IMR-90 (cell line): ENCODE data around the gene AOC2. TPM values are rescaled to one million over a fixed set of nuclear protein-coding genes. Genes with fewer than 3 reads are reported as not detected.

Experiments used
- ATAC-seq: fragments of 200-7000 bp; cut with Tn5 transposase; 2 replicates; pipeline ENCODE4 v1.9.1; 2020; ENCODE audit warnings: low read depth, mild to moderate bottlenecking, moderate library complexity
- BruUV-seq: library from RNA; stranded (reverse); fragments of 400-500 nt; replicated peaks from 2 replicates; lab custom pipeline; 2021; lab: Mats Ljungman, UMichigan
- CTCF ChIA-PET: fragments of 300-600 bp; formaldehyde crosslinking; extraction: SDS; loops from one replicate; lab custom pipeline; 2021; ENCODE audit warnings: antibody characterized with exemption; lab: Yijun Ruan, JAX
- POLR2A ChIA-PET: fragments of 300-600 bp; sonication (Branson Sonifier 250); formaldehyde crosslinking; loops from one replicate; lab custom pipeline; 2022; ENCODE audit warnings: antibody characterized with exemption; ENCODE audit not compliant: unreplicated experiment; lab: Charles Lee
- DNase-seq: peaks from one replicate; pipeline ENCODE4 v3.0.0; 2013
- H2AFZ ChIP-seq: replicated peaks from 2 replicates; pipeline ENCODE3; 2013; ENCODE audit warnings: low read length, mild to moderate bottlenecking; ENCODE audit not compliant: poor library complexity
- H2AK5ac ChIP-seq: 2 replicates; pipeline ENCODE4 v1.6.1; 2013; ENCODE audit warnings: low read depth, low read length, inconsistent platforms
- H2AK9ac ChIP-seq: replicated peaks from 2 replicates; pipeline ENCODE3; 2013; ENCODE audit warnings: mild to moderate bottlenecking, low read depth, low read length, moderate library complexity; ENCODE audit not compliant: poor library complexity
- H2BK120ac ChIP-seq: 2 replicates; pipeline ENCODE4 v1.6.1; 2013; ENCODE audit warnings: low read depth, low read length, inconsistent platforms
- H2BK15ac ChIP-seq: 3 replicates; pipeline ENCODE4 v1.6.1; 2013; ENCODE audit warnings: low read depth, low read length, inconsistent platforms
- H2BK20ac ChIP-seq: 2 replicates; pipeline ENCODE4 v1.6.1; 2013; ENCODE audit warnings: low read depth, mild to moderate bottlenecking, inconsistent platforms, low read length, moderate library complexity
- H2BK5ac ChIP-seq: 2 replicates; pipeline ENCODE4 v1.6.1; 2013; ENCODE audit warnings: mild to moderate bottlenecking, low read depth, low read length, inconsistent platforms; ENCODE audit not compliant: poor library complexity, severe bottlenecking
- H3K14ac ChIP-seq: replicated peaks from 2 replicates; pipeline ENCODE4 v1.6.1; 2013; ENCODE audit warnings: low read depth, low read length, inconsistent platforms
- H3K18ac ChIP-seq: 2 replicates; pipeline ENCODE4 v1.6.1; 2013; ENCODE audit warnings: low read depth, low read length, control low read depth
- H3K23ac ChIP-seq: 2 replicates; pipeline ENCODE4 v1.6.1; 2013; ENCODE audit warnings: low read depth, low read length, inconsistent platforms
- H3K27ac ChIP-seq: 2 replicates; pipeline ENCODE4 v1.5.1; 2013; ENCODE audit warnings: mild to moderate bottlenecking, control low read depth, low read length; ENCODE audit not compliant: insufficient read depth
- H3K27me3 ChIP-seq: 2 replicates; pipeline ENCODE4 v1.6.1; 2013; ENCODE audit warnings: low read length; ENCODE audit not compliant: control insufficient read depth, insufficient read depth
- H3K36me3 ChIP-seq: 2 replicates; pipeline ENCODE4 v1.6.1; 2013; ENCODE audit warnings: low read length, mixed read lengths; ENCODE audit not compliant: control insufficient read depth, insufficient read depth
- H3K4ac ChIP-seq: 2 replicates; pipeline ENCODE4 v1.6.1; 2013; ENCODE audit warnings: low read depth, low read length, inconsistent platforms
- H3K4me1 ChIP-seq: 2 replicates; pipeline ENCODE4 v1.6.1; 2013; ENCODE audit warnings: low read length, mixed read lengths; ENCODE audit not compliant: control insufficient read depth, insufficient read depth
- H3K4me2 ChIP-seq: 2 replicates; pipeline ENCODE4 v1.6.1; 2013; ENCODE audit warnings: low read depth, mild to moderate bottlenecking, control low read depth, low read length, moderate library complexity
- H3K4me3 ChIP-seq: 2 replicates; pipeline ENCODE4 v1.5.1; 2013; ENCODE audit warnings: low read depth, mild to moderate bottlenecking, control low read depth, low read length, moderate library complexity; ENCODE audit not compliant: insufficient read depth
- H3K56ac ChIP-seq: 2 replicates; pipeline ENCODE4 v1.6.1; 2013; ENCODE audit warnings: low read length, inconsistent platforms; ENCODE audit not compliant: insufficient read depth; ENCODE audit errors: extremely low read depth
- H3K79me1 ChIP-seq, 2 experiments: 2 replicates each; pipeline ENCODE4 v1.6.1; 2013; ENCODE audit warnings: low read length in 2 of 2, inconsistent platforms in 1 of 2, low read depth in 1 of 2
- H3K9ac ChIP-seq: 2 replicates; pipeline ENCODE4 v1.6.1; 2013; ENCODE audit warnings: low read depth, low read length, control low read depth
- H3K9me1 ChIP-seq: 2 replicates; pipeline ENCODE4 v1.6.1; 2013; ENCODE audit warnings: low read length, inconsistent platforms; ENCODE audit not compliant: insufficient read depth
- H3K9me3 ChIP-seq: 2 replicates; pipeline ENCODE4 v1.6.1; 2013; ENCODE audit warnings: low read length; ENCODE audit not compliant: control insufficient read depth, insufficient read depth
- H4K20me1 ChIP-seq: 2 replicates; pipeline ENCODE4 v1.6.1; 2013; ENCODE audit warnings: low read length, inconsistent platforms; ENCODE audit not compliant: insufficient read depth
- H4K5ac ChIP-seq: 2 replicates; pipeline ENCODE4 v1.6.1; 2013; ENCODE audit warnings: mild to moderate bottlenecking, low read depth, low read length, control low read depth
- H4K8ac ChIP-seq, 2 experiments: 2 replicates each; pipeline ENCODE4 v1.6.1; 2013; ENCODE audit warnings: low read depth in 2 of 2, low read length in 2 of 2, control low read depth in 1 of 2, inconsistent platforms in 1 of 2
- H4K91ac ChIP-seq: 2 replicates; pipeline ENCODE4 v1.6.1; 2013; ENCODE audit warnings: low read depth, low read length, inconsistent platforms; ENCODE audit not compliant: insufficient read depth
- BHLHE40 ChIP-seq: fragments of 150-350 bp; IDR thresholded peaks from 2 replicates; pipeline ENCODE4 v1.6.1; 2016; ENCODE audit warnings: mild to moderate bottlenecking, low read depth, low read length
- ELK1 ChIP-seq: fragments of 150-350 bp; IDR thresholded peaks from 2 replicates; pipeline ENCODE4 v1.6.1; 2016; ENCODE audit warnings: low read depth, mild to moderate bottlenecking, low read length, moderate library complexity, borderline replicate concordance
- FOS ChIP-seq: fragments of 150-350 bp; IDR thresholded peaks from 2 replicates; pipeline ENCODE4 v1.6.1; 2016; ENCODE audit warnings: low read depth, low read length
- NFE2L2 ChIP-seq: fragments of 150-350 bp; IDR thresholded peaks from 2 replicates; pipeline ENCODE4 v1.6.1; 2016; ENCODE audit warnings: low read depth, mild to moderate bottlenecking, low read length
- POLR2A ChIP-seq: IDR thresholded peaks from 2 replicates; pipeline ENCODE4 v1.6.1; 2012; ENCODE audit warnings: mild to moderate bottlenecking, low read depth, low read length
- RCOR1 ChIP-seq: IDR thresholded peaks from 2 replicates; pipeline ENCODE4 v1.6.1; 2012; ENCODE audit warnings: mild to moderate bottlenecking, low read length, improper control_type of control experiment; ENCODE audit not compliant: insufficient replicate concordance
- RFX5 ChIP-seq: IDR thresholded peaks from 2 replicates; pipeline ENCODE4 v1.8.0; 2012; ENCODE audit warnings: low read depth, mild to moderate bottlenecking, low read length, moderate library complexity
- SMC3 ChIP-seq: fragments of 150-350 bp; IDR thresholded peaks from 2 replicates; pipeline ENCODE4 v1.6.1; 2016; ENCODE audit warnings: low read depth, mild to moderate bottlenecking, antibody characterized with exemption, low read length, moderate library complexity
- WGBS, 2 experiments: methylation state at CpG; one replicate each; pipeline versions ENCODE4 v1.1.5 to v1.1.7; 2013; ENCODE audit warnings: missing lambda C conversion rate in 2 of 2; ENCODE audit not compliant: insufficient read length in 1 of 2; ENCODE audit errors: extremely low coverage in 2 of 2; 5-methylcytosine and 5-hydroxymethylcytosine counted together
- dilution Hi-C: fragments of 300-500 bp; cut with HindIII; formaldehyde crosslinking; loops from one replicate; pipeline ENCODE4 v1.14.3; 2018; ENCODE audit warnings: low sequenced_read_pairs; ENCODE audit not compliant: unreplicated experiment
- in situ Hi-C: fragments of 300-500 bp; cut with MboI; formaldehyde crosslinking; loops from 3 replicates; pipeline ENCODE4 v1.14.3; 2019; ENCODE audit warnings: low sequenced_read_pairs, inconsistent platforms, mixed read lengths
- intact Hi-C: fragments of 100-400 bp; cut with micrococcal nuclease; formaldehyde crosslinking; loops from 2 replicates; pipeline ENCODE4 v1.10.0; 2022
- polyA plus RNA-seq, 3 experiments: library from polyadenylated mRNA; depleted of rRNA; stranded (reverse); fragments of >200 nt; gene quantifications; 2 replicates each; pipeline ENCODE4 v1.2.3, GENCODE V29; 2012; ENCODE audit warnings: low replicate concordance in 1 of 3
- total RNA-seq: library from RNA; depleted of rRNA; stranded (reverse); fragments of >200 nt; gene quantifications from 2 replicates; pipeline ENCODE4 v1.2.3, GENCODE V29; 2012

The AOC2 gene
- total and polyA plus RNA-seq, 2 of the 4 experiments (the other 2 are of a cell fraction), result 0.36 to 0.41 TPM

- Histone ChIP-seq H3K9me3 (no peaks in the 10 kb centered on the region), H3K79me1 (peaks cover 47 to 62% of the 10 kb centered on the region in 2 experiments), H2AFZ (no peak overlapping the region), H3K9me1 (no peaks in the 10 kb centered on the region), H3K14ac (no peak overlapping the region), H3K23ac (no peak overlapping the region), H2BK20ac (no peak overlapping the region), H3K27ac (no peak overlapping the region), H3K4me1 (0 out of 2 replicates have a peak, but pooled peaks cover 3% of the 10 kb centered on the region), H4K8ac (no peak overlapping the region), H3K18ac (no peak overlapping the region), H2BK5ac (no peak overlapping the region), H3K4me2 (no peak overlapping the region), H3K36me3 (peaks cover 30% of the 10 kb centered on the region), H4K20me1 (peaks cover 4% of the 10 kb centered on the region; the same call in 1 of the 2 replicates), H4K91ac (no peak overlapping the region), H3K4ac (no peak overlapping the region), H2AK5ac (no peak overlapping the region), H2BK15ac (no peak overlapping the region), H4K5ac (no peak overlapping the region), H3K9ac (no peak overlapping the region), H3K56ac (no peak overlapping the region), H3K4me3 (no peak overlapping the region), H2AK9ac (no peak overlapping the region), H2BK120ac (no peak overlapping the region), H3K27me3 (no peaks in the 10 kb centered on the region)
- in situ Hi-C loops (no loop called here), dilution Hi-C loops (no loop called here), intact Hi-C loops (no loop called here)
- TF ChIP-seq BHLHE40 (no peak), RCOR1 (no peak), SMC3 (no peak), POLR2A (no peak), RFX5 (no peak), ELK1 (no peak), NFE2L2 (no peak), FOS (no peak)
- DNase-seq (no peak), ATAC-seq (no peak)
- BruUV-seq, result no TSS peak
- 100% methylated on average over 3 of the region's 6 CpGs; no CpG with 5 or more reads in 1 of the 2 experiments for WGBS, 2 experiments
- CTCF ChIA-PET, result interaction anchor here (1.2 kb wide), 1 partner anchor 12 kb away, joined by 3 read pairs; the partner anchor contains the start of gene BECN1
- POLR2A ChIA-PET, result no interaction called here
These were observed 8.6 kb upstream of the AOC2 start for GRCh38 chr17:42835732-42836131.
